Stimulated activated CD4-positive, alpha-beta T cell treated with anti-CD3 and anti-CD28 coated beads, Interleukin-4, amount 100 ng/mL, for 1 hour (primary cell): ENCODE results near the gene APBA2.
"Not testable (repeated sequence)": the region's sequence is repeated elsewhere in the genome, so short reads cannot be mapped to it uniquely, and the experiment has no call there.

Experiments
- DNase-seq: peaks from one replicate; pipeline ENCODE4 v3.0.0-alpha.2; 2020

The APBA2 gene

DNA sequence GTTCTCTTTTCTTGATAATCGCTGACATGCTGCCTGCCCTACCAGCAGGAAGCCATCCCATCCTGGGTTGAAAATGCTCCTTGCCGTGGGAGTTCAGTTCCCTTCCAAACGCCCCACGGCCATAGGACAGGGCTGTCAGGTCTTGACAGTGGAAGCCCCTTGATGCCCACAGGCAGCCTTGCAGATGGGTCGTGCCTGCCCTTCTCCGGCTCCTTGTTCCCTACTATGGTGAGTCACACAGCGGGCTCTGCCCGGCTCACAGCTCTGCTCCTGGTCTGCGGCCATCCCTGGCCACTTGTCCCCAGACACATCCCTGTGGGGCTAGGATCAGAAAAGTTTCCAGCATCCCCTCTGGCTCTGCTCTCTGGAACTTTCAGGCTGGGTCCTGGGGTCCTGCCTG is 6.2 kb upstream of the APBA2 start:
- no peak for DNase-seq

DNA sequence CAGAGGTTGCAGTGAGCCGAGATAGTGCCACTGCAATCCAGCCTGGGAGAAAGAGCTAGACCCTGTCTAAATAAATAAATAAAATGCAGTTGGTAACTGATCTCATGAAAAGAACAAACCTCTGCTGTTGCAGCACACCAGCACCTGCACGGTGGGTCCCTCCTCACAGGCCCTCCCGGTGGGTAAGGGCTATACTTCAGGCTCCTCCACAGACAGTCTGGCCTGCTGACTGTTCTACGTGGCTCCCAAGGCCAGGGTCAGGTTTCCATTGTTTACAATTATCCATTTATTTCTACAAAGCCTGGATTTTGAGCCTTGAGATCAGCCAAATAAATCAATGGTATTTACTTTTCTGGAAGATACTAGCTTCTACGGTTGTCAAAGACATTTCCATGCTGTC is 5.1 kb upstream of the APBA2 start:
- DNase-seq = no peak

DNA sequence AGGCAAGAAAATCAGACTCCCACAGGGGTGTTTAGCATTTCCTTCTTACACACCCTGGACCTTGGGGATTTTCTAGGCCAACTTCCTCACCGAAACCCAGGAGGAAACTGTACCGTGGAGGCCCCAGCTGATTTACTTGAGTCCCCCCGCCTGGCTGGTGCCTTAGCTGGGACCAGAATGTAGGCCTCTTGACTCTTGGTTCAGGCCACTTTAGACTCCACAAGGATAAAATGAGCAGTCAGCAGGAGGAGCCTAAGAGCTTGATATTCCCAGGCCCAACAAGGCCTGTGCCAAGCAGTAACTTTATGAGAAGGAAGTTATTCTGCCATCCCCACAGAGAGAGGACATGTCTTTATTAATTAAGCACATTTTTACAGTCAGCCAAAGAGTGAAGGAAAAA is 4.6 kb upstream of the APBA2 start:
- no peak for DNase-seq

DNA sequence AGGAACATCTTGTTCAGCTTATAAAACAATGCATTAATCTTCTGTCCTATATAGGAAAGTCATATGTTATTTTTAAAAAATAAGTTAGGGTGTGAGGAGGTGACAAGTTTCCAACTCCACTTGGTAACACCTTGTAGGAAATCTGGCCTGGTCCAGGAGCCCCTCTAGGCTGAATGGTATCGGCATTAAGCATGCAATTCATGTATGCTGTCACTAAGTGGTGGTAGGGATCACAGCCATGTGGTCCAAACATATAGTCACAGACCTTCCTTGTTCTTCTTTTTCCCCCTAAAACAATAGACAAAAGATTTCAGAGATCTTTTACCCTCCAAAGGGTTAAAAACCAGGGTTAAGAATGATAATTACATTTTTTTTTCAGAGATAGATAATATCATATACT is 4.2 kb upstream of the APBA2 start:
- no peak for DNase-seq

DNA sequence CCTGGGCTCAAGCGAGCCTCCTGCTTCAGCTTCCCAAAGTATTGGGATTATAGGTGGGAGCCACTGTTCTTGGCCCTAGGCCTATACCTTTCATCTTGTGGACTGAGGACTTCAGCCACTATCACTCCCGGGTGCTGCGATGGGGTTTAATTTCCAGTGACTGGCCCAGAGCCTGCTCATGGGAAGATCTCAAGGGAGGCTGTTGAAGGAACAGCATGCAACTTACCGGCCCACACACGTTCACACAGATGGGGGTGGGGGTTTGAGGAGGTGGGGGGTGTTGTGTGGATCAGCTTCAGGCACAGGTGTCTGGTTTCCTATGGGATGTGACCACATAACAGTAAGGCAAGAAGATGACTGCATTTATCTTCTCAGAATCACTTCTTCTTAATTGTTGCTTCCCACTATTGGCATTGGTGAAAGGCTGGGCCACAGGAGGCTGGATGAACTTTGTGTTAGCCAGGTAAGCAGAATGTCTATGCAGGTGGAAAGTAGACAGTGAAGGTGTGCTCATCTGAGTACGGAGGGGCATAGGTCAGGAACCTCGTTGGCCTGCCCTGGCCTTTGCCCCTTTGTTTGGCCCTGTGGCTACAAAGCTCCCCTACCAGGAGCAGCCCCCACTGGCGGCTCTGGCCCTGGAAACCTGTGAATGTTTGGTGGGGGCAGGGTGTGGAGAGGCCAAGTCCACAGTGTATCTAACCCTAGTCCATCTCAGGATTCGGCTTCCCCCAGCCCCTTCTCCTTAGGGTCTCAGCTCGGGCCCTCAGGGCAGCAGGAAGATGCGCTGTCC is 1.4 kb upstream of the APBA2 start:
- no peak for DNase-seq

DNA sequence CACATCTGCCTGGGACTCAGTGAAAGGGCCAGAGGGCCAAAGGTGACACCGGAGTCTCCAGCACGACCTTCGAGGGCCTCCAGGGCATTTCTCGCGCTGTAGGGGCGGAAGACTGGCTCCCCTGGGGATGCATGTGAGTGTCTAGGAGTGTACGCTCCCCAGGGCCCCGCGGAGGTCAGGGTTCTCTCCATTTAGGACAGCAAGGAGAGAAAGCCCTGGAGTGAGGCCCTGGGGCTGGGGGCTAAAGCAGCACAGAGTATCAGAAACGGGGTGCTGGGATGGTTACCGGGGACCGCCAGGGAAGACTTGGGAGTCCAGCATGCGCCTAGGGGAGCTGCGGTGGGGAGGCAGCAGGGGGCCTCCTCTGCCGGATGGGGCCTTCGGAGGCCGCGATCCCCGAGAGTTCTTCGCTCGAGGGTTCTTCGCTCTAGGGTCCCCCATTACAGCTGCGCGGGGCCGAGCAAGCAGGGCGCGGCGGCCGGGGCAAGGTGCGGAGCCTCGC is 595 bp upstream of the APBA2 start:
- no peak for DNase-seq

DNA sequence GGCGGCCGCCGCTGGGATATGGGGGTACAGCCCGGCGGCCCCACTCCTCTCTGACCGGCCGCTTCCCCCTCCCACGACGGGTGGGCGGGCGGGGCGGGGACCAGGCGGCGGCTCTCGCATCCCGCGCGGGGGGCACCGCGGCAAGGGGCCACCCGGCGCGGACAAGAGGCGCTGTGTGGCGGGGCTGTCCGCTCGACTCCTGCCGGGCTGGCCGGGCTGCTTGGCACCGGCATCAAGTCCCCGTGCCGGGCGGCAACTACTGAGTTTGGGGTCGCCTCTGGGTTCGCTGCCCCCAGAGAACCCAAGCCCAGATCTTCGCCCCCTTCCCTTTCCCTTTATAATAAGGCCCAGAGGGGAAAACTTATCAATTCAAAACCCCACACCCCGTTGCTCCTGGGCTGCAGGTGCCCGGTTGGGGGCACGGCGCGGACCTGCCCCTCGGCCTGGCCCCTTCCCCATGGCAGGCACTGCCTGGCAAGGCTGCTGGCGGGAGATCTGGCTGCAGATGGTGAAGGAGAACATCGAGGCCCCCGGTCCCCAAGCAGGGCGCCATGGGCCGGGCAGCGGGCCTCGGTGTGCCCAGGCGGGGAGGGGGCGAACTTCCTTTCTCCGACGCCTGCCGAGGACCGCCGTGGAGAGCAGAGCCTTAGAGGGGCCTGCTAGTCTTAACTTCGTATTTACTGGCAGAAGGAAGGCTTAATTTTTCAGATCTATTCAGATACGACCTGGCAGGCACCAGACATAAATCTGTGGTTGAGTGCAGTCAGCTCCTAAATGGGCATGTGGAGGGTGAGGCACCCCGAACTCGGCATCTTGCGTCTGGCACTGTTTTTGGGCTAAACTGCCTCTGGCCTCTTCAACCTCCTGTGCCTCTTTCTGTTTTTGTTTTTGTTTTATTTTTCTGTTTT is 911 bp downstream of the APBA2 start:
- DNase-seq = no peak

DNA sequence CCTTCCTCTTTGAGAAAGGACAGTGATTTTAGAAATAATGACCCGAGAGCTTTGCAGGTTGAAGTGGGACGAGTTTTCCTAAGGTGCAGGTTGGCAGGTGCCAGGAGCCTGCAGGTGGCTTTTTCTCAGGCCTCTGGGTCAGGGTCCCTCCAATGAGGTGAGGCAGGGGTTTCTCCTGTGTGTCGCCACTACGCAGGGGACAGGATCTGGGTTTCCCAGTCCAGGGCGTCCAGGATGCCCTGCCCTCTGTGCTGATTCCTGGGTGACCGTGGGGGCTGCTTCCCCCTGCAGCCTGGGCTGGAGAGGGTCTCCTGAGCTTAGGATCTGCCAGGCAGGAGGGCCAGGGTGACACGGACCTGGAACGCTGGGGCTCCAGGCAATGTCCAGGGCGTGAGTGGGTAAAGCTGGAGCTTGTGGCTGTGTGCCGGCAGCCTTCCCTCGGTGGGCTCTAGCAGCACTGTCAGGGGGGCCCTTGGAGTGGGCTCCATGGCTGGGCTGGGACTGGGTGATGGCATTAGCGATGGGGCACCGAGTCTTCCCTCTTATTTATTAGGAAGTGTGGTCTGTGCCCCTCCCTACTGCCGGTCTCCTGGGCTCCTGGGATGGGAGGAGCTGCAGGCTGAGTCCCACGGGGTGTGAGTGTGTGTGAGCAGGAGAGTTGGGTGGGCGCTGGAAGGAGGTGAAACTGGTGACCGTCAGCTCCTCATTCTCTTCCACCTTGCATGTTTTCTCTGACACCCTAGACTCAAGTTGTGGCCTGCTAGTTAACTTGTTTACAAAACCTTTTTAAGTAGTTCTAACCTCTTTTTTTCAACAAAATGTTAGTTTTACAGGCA is 1.8 kb downstream of the APBA2 start:
- no peak for DNase-seq

DNA sequence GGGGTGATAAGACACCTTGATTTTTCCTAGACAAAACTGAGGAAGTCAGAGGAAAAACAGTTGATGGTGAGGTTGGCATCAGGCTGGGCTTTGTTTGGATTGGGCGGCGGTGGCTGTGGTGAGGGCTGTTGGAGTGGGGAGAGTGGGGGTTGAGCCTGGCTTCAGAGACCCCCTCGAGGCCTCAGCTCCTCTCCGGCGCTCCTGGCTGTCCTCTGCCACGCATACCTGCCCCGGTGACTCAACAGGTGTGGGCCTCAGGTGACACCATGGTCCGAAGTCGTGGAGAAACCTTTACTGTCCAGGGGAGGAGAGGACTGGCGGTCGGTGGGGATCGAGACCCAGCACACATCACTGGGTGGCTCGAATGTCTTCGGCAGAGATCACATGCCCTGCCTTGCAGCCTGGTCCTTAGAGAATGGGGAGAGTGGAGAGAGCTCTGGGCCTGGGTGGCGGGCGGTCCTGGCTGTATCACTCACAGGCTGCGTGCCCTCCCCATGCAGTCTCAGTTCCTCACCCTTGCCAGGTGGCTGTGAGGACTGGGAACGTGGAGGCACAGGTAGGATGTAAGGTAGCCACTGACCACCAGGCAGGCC is 2.6 kb downstream of the APBA2 start:
- DNase-seq = no peak

DNA sequence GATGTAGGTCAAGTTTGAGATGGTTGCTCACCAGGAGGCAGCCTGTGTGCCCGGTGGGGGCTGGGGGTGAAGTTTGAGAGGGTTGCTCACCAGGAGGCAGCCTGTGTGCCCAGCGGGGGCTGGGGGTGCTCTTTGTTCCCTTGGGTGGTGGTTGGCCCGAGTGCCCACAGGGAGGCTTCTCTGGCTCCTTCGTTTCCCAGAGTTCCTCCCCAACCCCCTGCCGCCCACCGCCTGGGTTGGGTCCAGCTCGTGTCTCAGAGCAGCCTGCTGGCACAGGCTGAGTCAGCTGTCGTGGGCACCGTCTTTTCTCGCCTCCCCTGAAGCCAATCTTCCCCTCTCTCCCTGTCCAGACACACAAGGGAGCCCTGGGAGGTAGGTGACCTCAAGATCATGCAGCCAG is 3.1 kb downstream of the APBA2 start:
- no peak for DNase-seq

DNA sequence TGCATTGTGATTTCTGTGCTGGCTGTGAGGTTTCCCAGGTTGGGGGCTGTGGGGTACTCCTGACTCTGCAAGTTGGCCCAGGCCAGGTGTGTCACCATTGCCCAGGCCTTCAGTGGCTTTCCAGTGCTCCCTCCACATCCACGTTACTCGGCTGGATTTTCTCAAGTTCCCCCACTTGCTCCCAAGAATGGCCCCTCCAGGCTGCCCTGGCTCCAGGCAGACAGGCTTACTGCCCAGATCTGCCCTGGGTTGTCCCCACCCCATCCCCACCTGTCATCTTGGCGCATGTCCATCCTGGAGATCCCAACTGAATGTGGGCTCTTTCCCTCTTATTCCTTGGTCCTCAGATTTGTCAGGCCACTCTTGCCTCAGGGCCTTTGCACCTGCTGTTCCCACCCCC is 3.6 kb downstream of the APBA2 start:
- no peak for DNase-seq

DNA sequence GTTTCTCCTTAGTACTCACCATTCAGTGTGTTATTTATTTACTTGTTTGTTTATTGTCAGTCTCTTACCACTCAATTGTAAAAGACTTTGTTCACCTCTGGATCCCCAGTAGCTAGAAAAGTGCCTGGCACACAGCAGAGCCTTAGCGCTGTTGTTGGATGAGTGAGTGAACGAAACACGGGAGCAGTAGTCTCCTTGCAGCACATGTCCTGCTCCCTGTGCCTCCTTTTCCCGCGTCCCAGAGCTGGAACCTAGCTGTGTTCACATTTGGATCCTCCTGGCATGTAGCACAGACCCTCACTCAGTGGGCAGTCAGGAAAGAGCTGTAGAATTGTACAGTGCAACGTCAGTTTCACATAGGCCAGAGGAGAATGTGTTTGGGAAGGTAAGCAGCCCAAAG is 4.1 kb downstream of the APBA2 start:
- not testable (repeated sequence) for DNase-seq

DNA sequence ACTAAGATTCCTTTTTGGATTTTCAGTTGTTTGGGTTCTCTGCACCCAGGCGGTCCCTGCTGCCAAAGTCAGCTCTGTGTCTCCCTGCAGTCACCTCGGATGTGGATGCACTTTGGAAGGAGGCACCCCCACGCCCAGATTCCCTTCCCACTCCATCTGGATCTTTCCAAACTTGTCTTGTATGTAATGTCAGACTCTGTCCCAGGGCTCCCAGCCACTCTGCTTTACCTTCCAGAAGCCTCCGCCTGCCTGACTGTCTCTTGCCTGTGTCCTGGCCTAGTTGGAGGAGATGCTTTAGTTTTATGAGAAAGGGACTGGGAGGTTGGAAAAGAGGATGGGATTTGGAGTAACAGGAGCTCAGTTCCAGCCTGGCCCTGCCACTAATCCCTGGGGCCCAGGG is 4.5 kb downstream of the APBA2 start:
- not testable (repeated sequence) for DNase-seq

DNA sequence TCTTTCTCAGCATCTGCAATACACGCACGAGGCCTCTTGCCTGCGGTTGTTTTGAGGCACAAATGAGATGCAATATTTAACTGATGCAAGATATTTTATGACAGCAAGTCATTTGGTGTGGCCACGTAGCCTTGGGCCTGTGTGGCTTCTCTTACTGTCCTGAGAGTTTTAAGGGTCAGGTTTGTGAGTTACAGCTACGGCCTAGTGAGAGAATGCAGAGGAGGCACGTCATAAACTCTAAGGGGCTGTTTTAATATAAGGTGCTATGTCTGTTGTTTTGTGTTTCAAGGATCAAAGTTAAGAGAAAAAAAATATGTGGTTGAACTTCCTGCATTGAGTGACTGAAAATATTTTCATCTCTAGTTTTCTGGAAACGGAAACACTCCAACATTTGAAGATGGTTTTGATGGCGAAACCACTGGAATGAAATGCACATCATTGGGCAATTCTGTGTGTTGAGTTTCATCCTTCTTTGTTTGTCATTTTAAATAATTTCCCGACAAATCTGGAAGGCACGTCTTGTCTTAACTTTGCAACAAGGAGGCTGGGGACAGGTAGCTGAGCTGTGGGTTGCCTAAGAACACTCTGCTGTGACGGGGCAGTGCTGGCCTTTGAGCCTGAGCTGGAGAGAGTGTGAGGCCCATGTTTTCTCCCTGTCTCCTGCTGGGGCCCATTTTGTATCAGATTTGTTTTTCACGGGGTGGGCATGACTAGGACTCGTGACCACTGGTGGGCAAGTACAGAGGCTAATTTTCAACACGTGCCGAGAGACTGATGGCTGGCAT is 5.1 kb downstream of the APBA2 start:
- DNase-seq = no peak

DNA sequence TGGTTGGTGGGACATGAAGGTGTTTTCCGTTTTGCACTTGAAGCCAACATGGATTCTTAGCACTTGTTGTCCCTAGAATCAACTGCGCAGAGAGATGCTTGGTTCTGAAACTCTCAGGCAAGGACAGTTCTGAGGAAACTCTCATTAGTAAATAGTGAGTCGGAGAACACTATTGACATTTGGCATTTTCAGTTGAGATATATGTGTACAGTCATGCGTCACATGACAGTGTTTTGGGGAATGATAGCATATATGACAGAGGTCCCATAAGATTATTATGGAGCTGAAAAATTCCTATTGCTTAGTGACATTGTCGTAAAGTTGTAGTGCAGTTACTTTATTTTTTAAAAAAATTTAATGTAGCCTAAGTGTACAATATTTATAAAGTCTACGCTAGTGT is 5.8 kb downstream of the APBA2 start:
- no peak for DNase-seq

DNA sequence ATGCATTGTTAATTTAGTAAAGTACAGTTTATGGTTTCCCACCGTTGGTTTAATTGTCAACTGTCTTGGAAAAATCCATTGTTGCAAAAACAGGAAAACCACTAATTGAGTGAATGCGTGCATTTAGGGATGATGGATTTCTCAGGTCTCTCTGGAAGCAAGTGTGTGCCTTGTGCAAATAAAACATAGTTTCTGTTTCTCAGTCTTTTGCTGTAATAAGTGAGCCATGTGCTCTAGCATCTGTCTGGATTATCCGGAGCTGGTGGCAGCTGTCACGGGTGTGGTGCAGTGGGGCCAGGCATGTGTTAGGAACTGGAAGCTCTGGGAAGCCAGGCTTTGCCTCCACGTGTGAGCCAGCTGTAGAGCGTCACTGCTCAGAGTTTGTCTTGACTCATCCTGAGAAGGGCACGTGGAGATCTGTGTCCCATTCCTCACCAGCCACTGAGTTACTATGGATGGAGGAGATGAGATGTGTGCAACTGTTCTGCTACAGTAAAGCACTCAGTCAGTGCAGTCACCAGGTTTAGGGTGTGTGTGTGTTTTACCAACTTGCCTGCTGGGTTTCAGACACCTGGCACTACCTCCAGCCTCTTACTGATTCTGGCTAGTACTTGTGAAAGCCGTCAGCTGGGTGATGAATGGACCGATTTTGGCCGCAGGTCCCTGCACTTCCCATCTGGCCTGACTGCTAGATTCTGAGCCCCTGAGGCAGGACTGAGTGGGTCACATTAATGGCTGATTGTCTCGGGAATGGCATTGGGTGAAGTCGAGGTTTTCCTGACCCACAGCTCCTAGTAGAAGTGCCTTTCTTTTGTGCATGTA is 7.2 kb downstream of the APBA2 start:
- no peak for DNase-seq

DNA sequence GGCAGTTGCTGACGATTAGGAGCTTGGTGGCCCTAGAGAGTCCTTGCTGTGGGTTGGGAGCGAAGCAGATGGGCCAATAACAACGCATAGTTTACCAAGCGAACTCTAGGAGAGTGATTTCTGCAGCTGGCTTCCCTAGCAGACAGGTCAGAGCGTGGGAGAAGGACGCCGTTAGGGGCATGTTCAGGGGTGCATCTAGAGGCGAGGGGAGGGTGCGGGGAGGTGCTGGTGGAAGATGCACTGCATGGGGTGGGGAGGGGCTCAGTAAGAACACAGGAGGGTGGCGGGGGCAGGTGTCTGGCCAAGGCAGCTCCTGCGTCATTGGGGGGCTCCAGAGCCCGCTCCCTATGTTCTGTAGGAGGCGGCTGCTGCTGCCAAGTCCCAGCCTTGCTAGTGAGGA is 8.9 kb downstream of the APBA2 start:
- DNase-seq = no peak

DNA sequence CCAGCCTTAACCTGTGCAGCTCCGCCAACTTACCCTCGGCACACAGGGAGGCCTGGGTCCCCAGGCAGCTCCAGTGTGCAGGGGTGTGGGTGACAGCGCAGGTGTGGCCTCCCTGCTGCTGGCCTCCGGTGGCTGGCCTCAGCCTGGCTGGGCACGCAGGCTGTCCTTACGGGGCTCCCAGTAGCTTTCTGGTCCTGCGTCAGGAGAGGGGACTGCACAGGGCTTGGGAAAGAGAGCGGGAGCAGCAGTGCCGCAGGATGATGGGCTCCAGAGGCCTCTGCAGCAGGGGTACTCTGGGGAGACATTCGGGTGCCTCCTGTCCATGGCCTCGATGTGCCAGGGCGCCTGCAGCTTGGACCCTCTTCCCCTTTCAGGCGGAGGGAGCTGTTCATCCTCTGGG is 9.4 kb downstream of the APBA2 start:
- no peak for DNase-seq

DNA sequence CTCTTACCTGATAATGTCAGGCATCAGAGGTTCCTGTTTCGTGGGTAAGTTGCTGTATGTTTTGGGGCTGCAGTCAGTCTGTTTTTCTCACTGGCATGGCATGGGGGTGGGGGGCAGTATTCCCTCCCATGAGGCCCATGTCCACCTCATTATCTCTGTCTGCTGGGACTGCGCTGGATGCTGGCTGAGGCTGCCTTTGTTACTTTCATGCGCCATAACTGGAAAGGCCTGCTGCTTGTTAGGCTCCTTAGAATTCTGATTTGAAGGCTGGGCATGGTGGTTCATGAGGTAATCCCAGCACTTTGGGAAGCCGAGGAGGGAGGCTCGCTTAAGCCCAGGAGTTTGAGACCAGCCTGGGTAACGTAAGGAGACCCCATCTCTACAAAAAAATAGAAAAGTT is 9.8 kb downstream of the APBA2 start:
- DNase-seq = no peak

DNA sequence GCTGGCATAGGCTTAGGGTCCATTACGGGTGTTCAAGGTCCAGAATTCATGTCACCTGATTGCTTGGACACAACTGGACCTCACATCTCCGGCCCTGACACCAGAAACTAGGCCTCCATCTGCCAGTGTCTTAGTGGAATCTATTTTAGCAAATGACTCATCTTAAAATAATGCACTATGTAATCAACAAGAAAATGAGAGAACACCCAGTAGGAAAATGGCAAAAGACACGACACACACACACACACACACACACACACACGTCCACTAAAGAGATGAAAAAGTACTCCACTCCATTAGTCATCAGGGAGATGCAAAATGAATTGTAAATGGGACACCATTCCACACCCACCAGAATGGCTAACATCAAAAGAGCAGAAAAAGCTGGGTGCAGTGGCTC is 11.2 kb downstream of the APBA2 start:
- no peak for DNase-seq
